IPS-11a (cell line): ENCODE data around the gene SLC16A12.
"Not testable (repeated sequence)": the region's sequence is repeated elsewhere in the genome, so short reads cannot be mapped to it uniquely, and the experiment has no call there.

Experiments used
- H3K4me3 ChIP-seq: one replicate; pipeline ENCODE4 v1.5.1; 2013; ENCODE audit warnings: low read depth, low read length, control low read depth

SLC16A12 gene

GRCh38 chr10:89395141-89395540, 140.3 kb downstream of the SLC16A12 start:
- H3K4me3 ChIP-seq = no peak overlapping the region

DNA sequence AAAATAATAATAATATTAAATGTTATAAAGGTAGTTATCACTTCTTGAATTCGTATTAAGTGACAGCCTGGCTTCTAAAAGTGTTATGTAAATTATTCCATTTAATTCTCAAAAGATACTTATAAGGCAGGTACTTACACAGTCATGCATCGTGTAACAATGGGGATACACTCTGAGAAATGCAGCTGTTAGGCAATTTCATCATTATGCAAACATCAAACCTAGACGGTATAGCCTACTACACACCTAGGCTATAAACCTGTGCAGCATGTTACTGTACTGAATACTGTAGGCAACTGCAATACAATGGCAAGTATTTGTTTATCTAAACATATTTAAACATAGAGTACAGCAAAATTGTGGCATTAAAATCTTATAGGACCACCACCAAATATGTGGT, 141.5 kb downstream of the SLC16A12 start:
- no peak overlapping the region for H3K4me3 ChIP-seq

- H3K4me3 ChIP-seq = no peak overlapping the region
These were observed 142.4 kb downstream of the SLC16A12 start for GRCh38 chr10:89392974-89393373.

DNA sequence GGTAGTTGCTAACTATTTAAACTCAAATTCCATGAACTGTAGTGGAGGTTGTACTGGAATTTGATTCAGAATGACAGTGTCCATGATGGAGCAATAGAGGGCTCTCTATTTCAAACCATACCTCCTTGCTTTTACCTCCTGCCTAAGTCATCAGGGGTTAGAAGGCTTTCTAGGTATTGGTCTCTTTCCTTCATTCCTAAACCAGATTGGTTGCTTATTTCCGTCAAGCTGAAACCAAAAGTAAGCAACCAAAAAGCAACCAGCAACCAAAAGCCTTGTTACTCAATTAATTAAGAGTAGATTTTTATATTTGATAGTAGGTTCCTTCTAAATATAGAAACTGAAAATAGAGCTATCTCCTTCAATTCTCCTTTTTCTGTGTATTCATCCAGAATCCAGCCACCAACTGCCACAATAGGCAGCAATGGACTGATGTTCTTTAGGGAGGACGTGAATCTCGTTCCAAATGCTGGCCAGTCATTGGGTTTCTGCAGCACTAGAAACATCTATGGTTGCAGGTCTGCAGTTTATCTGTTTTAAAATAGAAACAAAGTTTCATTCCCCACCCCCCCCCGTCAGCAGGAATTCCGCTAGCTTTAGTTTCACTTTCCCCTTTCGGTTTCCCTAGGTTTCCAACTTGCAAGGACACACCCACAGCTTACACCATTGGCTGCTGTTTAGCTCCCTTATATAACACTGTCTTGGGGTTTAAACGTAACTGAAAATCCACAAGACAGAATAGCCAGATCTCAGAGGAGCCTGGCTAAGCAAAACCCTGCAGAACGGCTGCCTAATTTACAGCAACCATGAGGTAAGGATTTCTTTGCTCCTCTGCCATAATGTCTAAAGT, 143.3 kb downstream of the SLC16A12 start, which contains the start of gene IFIT1:
Gene IFIT1, plus strand, starts transcription at position 717 of the 850 bp plus-strand sequence. Its CDS starts 90 bp downstream, at position 807.
- peak within 1 kb of the TSS; percentile 47 for H3K4me3 ChIP-seq

DNA sequence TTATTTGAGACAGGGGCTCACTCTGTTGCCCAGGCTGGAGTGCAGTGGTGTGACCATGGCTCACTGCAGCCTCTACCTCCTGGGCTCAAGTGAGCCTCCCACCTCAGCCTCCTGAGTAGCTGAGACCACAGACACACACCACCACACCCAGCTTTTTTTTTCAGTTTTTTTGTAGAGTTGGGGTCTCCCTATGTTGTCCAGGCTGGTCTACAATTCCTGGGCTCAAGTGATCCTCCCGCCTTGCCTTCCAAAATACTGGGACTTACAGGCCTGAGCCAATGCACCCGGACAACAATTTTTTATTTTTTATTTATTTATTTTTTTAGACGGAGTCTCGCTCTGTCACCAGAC, 144.2 kb downstream of the SLC16A12 start:
- not testable (repeated sequence) for H3K4me3 ChIP-seq

- H3K4me3 ChIP-seq = no peak overlapping the region
These were observed 144.7 kb downstream of the SLC16A12 start for GRCh38 chr10:89390476-89391225.

GRCh38 chr10:89389254-89389653, 146.1 kb downstream of the SLC16A12 start:
- H3K4me3 ChIP-seq = no peak overlapping the region

DNA sequence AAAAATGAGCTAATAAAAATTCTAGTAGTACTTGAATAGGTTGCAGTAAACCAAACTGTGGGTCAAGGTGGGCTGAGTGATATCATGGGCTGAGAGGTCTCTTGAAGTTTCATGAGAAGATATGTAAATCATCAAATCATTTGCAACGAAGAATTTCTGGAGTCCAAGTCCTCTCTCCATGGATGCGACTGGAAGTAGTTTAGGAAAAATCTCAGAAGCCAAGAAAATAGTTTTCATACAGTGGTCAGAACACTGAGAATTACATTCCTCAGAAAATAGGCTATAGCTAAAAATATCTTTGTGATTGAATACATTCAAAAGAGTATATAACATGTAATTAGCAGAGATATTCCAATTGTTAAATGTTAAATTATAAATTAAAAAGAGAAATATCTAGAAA, 146.6 kb downstream of the SLC16A12 start:
- no peak overlapping the region for H3K4me3 ChIP-seq

DNA sequence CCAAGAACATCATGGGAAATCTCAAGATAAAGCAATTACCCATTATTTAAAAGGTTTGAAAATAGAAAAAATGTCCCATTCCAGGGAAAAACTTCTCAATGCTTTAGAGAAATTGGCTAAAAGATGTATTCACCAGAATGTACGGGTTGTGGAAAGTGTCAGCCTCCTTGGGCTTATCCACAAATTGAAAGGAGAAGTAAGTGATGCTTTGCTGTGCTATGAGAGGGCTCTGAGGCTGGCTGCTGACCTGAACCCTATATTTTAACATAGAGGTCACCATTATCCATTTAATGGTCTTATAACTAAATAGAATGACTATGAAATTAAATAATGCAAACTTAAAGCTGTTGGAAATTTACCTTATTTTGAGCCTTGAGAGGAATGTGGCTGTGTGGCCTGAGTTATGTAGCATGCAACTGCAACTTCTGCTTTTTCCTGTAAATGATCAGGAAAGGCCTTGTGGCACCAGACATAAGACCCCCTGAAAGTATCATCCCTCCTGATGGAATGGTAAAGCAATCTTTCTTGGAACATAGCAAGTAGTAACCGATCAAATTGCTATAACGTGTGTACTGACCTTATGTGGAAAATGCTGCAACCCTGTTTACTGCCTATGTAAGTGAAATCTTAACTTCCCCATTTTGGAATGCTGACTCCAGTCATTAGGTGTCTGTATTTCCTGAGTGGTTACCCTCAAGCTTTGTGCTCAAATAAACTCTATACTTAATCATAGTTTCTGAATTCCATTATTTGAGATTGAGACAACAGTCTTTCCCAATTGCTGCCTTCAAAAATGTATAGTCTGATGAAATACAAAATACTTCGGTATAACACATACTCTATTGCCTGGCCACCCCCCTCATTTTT, 150.7 kb downstream of the SLC16A12 start:
- no peak overlapping the region for H3K4me3 ChIP-seq

DNA sequence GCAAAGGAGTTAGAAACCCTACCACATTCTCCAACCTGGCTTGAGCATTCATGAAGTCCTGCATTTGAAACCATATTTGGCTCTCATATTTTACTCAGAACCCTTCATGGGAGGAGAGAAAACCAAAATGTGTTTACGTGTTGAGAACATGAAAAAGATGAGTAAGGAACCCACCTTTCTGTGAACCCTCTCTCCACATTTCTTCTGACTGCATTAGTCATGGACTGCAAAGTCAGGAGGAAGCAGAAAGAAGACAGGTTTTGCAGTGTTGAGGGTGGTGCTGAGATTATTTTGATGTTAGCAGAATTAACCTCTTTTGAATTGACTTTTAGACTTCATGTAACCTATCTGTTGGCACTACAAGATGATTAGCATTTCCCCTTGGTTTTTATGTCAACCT, 152.6 kb downstream of the SLC16A12 start:
- H3K4me3 ChIP-seq = no peak overlapping the region
